HL-60 (cell line): ENCODE results near the gene CHMP4A.

Source experiments
- DNase-seq, 2 experiments: peaks; one replicate each; pipeline ENCODE4 v3.0.0-alpha.2; 2010 to 2020; ENCODE audit warnings: low read depth in 1 of 2, low spot score in 1 of 2
- H3K27ac ChIP-seq: fragments of 250-450 bp; sonication (Bioruptor Pico); replicated peaks from 2 replicates; pipeline ENCODE4 v1.5.1; 2020; ENCODE audit warnings: mild to moderate bottlenecking, moderate library complexity
- H3K27me3 ChIP-seq: fragments of 250-450 bp; sonication (Bioruptor Pico); 2 replicates; pipeline ENCODE4 v1.5.1; 2021; ENCODE audit warnings: mild to moderate bottlenecking, moderate library complexity; ENCODE audit not compliant: insufficient read depth, poor library complexity, severe bottlenecking
- H3K4me3 ChIP-seq: replicated peaks from 2 replicates; pipeline ENCODE4 v1.5.1; 2011; ENCODE audit warnings: mild to moderate bottlenecking, control low read depth, low read length; ENCODE audit not compliant: insufficient read depth
- CTCF ChIP-seq: IDR thresholded peaks from one replicate; pipeline ENCODE4 v1.5.1; 2011; ENCODE audit warnings: low read length, control low read depth, inconsistent platforms; ENCODE audit not compliant: insufficient read depth
- GABPA ChIP-seq: IDR thresholded peaks from 2 replicates; pipeline ENCODE4 v1.6.1; 2012; ENCODE audit warnings: low read depth
- POLR2AphosphoS5 ChIP-seq: IDR thresholded peaks from 2 replicates; pipeline ENCODE4 v1.6.1; 2012; ENCODE audit warnings: low read depth
- REST ChIP-seq: IDR thresholded peaks from 2 replicates; pipeline ENCODE4 v1.6.1; 2012; ENCODE audit warnings: low read depth; ENCODE audit not compliant: insufficient replicate concordance
- SPI1 ChIP-seq: IDR thresholded peaks from 2 replicates; pipeline ENCODE4 v1.6.1; 2012; ENCODE audit warnings: low read depth, mild to moderate bottlenecking, borderline replicate concordance

The CHMP4A gene

GRCh38 chr14:24258119-24258518 is 44.8 kb upstream of the CHMP4A start:
- Histone ChIP-seq H3K27me3 (no peaks in the 10 kb centered on the region), H3K4me3 (no peak overlapping the region), H3K27ac (no peak overlapping the region)
- DNase-seq: no peak
- no peak for TF ChIP-seq POLR2AphosphoS5
- TF ChIP-seq CTCF: no peak
- no peak for TF ChIP-seq GABPA
- no peak for TF ChIP-seq SPI1
- no peak for TF ChIP-seq REST

- Histone ChIP-seq H3K4me3 (no peak overlapping the region), H3K27ac (no peak overlapping the region)
- no peak for DNase-seq
Observed at GRCh38 chr14:24256960-24257359, 43.7 kb upstream of the CHMP4A start.

GRCh38 chr14:24255931-24256711 is 42.8 kb upstream of the CHMP4A start:
- DNase-seq: no peak
- H3K27me3 ChIP-seq: no peaks in the 10 kb centered on the region
- H3K4me3 ChIP-seq: no peak overlapping the region
- no peak overlapping the region for H3K27ac ChIP-seq
- TF ChIP-seq POLR2AphosphoS5: no peak
- TF ChIP-seq CTCF: no peak
- no peak for TF ChIP-seq GABPA
- no peak for TF ChIP-seq SPI1
- no peak for TF ChIP-seq REST

More at GRCh38 chr14:24256960-24257359, 43.7 kb upstream of the CHMP4A start:
- H3K27me3 ChIP-seq: no peaks in the 10 kb centered on the region
- no peak for TF ChIP-seq REST
